Mucosa of stomach (tissue), 1 donor: Measurements from ENCODE around the gene ENPP7.

Experiments
- H3K27me3 ChIP-seq: one replicate; pipeline ENCODE4 v1.7.0; 2013; ENCODE audit warnings: mild to moderate bottlenecking, low read length; ENCODE audit not compliant: control insufficient read depth, insufficient read depth
- H3K36me3 ChIP-seq: one replicate; pipeline ENCODE4 v1.7.0; 2013; ENCODE audit warnings: low read length; ENCODE audit not compliant: control insufficient read depth, insufficient read depth
- H3K4me1 ChIP-seq: one replicate; pipeline ENCODE4 v1.7.0; 2013; ENCODE audit warnings: mild to moderate bottlenecking, low read length; ENCODE audit not compliant: control insufficient read depth, insufficient read depth
- H3K4me3 ChIP-seq: one replicate; pipeline ENCODE4 v1.7.0; 2013; ENCODE audit warnings: low read length
- H3K9ac ChIP-seq: one replicate; pipeline ENCODE4 v1.7.0; 2013; ENCODE audit warnings: mild to moderate bottlenecking, low read length, moderate library complexity
- H3K9me3 ChIP-seq: one replicate; pipeline ENCODE4 v1.7.0; 2013; ENCODE audit warnings: mild to moderate bottlenecking, low read length, moderate library complexity; ENCODE audit not compliant: control insufficient read depth
- donor health status: Pancreatic carcinoma.

Gene ENPP7

GRCh38 chr17:79788989-79789942, 58.5 kb downstream of the ENPP7 start:
- Histone ChIP-seq H3K4me3 (no peak overlapping the region), H3K9me3 (no peaks in the 10 kb centered on the region), H3K36me3 (no peaks in the 10 kb centered on the region), H3K9ac (no peak overlapping the region), H3K27me3 (peaks cover 82% of the 10 kb centered on the region), H3K4me1 (peaks cover 25% of the 10 kb centered on the region)

DNA sequence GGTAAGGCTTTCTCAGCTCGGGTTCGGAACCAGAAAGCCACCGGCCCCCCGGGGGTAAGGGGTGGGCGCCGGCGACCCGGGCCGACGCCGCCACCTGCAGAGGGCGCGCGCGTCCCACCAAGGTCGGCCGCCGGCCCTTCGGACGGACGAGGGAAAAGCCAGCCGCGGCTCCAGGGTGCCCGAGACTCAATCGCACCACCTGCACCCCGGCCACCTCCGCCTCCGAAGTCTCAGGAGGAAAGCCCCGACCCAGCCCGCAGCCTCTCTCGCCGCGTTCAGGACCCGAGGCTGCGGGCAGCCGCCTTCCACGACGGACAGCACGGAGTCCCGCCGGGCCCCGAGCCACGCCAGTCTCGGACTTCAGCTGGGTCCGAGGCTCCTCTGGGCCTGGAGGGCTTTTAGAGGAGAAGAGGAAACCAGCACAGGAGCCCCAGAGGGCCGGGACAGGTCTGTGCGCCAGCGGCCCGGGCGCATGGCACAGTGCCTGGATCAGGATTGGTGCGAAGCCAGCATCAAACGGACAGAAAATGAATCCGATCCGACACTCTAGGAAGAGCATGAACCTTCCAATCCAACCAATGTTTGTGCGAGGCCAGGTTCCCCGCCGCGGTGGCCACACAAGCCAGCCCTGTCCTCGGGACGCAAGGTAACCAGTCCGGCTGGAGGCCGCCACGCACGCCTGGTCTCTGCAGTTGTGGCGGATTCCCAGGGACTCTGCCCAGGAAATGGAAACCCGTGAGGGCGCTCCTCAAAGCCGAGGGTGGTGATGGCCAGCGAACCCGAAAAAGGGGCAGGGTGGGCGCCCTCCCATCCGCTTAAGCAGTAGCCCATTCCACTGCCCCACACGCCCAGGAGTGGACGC, 59.4 kb downstream of the ENPP7 start:
- Histone ChIP-seq H3K4me1 (peaks cover 25% of the 10 kb centered on the region), H3K4me3 (no peak overlapping the region), H3K27me3 (peaks cover 84% of the 10 kb centered on the region), H3K36me3 (no peaks in the 10 kb centered on the region), H3K9me3 (no peaks in the 10 kb centered on the region), H3K9ac (no peak overlapping the region)

GRCh38 chr17:79790805-79791734, 60.3 kb downstream of the ENPP7 start:
- H3K36me3 ChIP-seq = no peaks in the 10 kb centered on the region
- peaks cover 75% of the 10 kb centered on the region for H3K27me3 ChIP-seq
- no peak overlapping the region for H3K4me3 ChIP-seq
- peaks cover 29% of the 10 kb centered on the region for H3K4me1 ChIP-seq
- H3K9me3 ChIP-seq = no peaks in the 10 kb centered on the region
- no peak overlapping the region for H3K9ac ChIP-seq

DNA sequence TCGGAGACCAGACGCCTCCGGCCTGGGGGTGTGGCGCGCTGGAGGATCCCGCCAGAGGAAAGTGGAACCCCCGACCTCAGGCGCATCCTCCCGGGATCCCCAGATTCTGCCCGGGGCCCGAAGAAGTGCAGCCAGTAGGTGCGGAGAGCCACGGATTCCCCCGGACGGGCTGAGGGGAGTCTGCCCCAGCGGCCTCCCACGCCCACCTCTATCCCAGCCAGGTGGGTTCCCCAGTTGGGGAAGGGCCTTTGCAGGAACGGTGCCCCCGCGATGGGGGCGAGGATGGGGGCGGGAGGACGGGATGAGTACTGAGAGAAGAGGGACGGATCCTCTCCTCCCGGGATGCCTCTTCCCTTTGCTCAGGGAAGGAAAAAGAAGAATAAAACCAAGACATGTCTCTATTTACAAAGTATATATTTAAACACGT, 61.0 kb downstream of the ENPP7 start:
- Histone ChIP-seq H3K9ac (no peak overlapping the region), H3K27me3 (peaks cover 69% of the 10 kb centered on the region), H3K36me3 (no peaks in the 10 kb centered on the region), H3K9me3 (no peaks in the 10 kb centered on the region), H3K4me1 (peaks cover 34% of the 10 kb centered on the region), H3K4me3 (no peak overlapping the region)
